ENCODE measurements around the gene ALDH1L1. TPM values are rescaled to one million over a fixed set of nuclear protein-coding genes. Genes with fewer than 3 reads are reported as not detected.

ALDH1L1 gene
- total and polyA plus RNA-seq, 2 of the 8 experiments (the other 6 are each of a cell fraction or from before 2014, with no cell fraction given): 0.98 to 1.6 TPM

GRCh38 chr3:126114443-126115386, 65.7 kb downstream of the ALDH1L1 start (continued):
- TF ChIP-seq CHD7 (IDR thresholded peaks at IDR 0.05; ENCODE audit: insufficient replicate concordance, low read length) (no peak), BACH1 (IDR thresholded peaks at IDR 0.05; ENCODE audit: low read length) (no peak), SIRT6 (IDR thresholded peaks at IDR 0.05; ENCODE audit: low read length) (no peak), POLR2AphosphoS5 (IDR thresholded peaks at IDR 0.05; ENCODE audit: low read depth, low read length) (no peak), CBX8 (IDR thresholded peaks at IDR 0.05; ENCODE audit: borderline replicate concordance, low read depth, low read length) (no peak), CBX5 (IDR thresholded peaks at IDR 0.05; ENCODE audit: low read depth, low read length) (no peak)
